C4-2B (cell line): ENCODE measurements around the gene FBXO34.

Experiments
- CTCF ChIP-seq: fragments of 450-650 bp; conservative IDR thresholded peaks from 2 replicates; pipeline ENCODE4 v1.5.1; 2017; ENCODE audit warnings: mild to moderate bottlenecking
- ZFX ChIP-seq: fragments of 450-650 bp; IDR thresholded peaks from 2 replicates; pipeline ENCODE4 v1.6.1; 2017

GRCh38 chr14:55279384-55279783 is 8.2 kb downstream of the FBXO34 start:
- TF ChIP-seq CTCF (no peak), ZFX (no peak)
